C4-2B (cell line): Measurements from ENCODE around the gene CCL8.
A peak's percentile ranks its signal among the peaks of the same experiment; 100 is the strongest.

Experiments used
- H3K27ac ChIP-seq: fragments of 450-650 bp; 2 replicates; pipeline ENCODE4 v1.5.1; 2017
- CTCF ChIP-seq: fragments of 450-650 bp; conservative IDR thresholded peaks from 2 replicates; pipeline ENCODE4 v1.5.1; 2017; ENCODE audit warnings: mild to moderate bottlenecking
- ZFX ChIP-seq: fragments of 450-650 bp; IDR thresholded peaks from 2 replicates; pipeline ENCODE4 v1.6.1; 2017

CCL8 gene

GRCh38 chr17:34341916-34342315 is 22.7 kb downstream of the CCL8 start:
- no peak overlapping the region for H3K27ac ChIP-seq
- TF ChIP-seq ZFX (no peak), CTCF (no peak)

GRCh38 chr17:34347063-34347462 is 27.8 kb downstream of the CCL8 start:
- H3K27ac ChIP-seq = no peak overlapping the region
- TF ChIP-seq CTCF = no peak
- no peak for TF ChIP-seq ZFX

DNA sequence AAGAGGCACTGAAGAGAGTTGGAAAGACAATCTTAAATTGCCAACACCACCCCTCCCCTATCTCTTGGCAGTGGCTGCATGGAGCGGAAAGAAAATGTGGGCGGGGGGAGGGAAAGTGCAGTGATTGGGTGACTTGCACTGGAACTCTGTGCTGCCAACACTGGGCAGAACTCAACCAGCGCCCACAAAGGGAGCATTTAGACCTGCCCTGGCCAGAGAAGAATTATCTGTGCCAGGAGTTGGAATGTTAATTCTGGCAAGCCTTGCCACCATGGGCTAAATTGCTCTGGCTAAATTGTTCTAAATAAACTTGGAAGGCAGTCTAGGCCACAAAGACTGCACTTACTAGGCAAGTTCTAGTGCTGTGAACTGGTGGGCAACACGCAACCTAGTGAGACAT is 30.5 kb downstream of the CCL8 start:
- H3K27ac ChIP-seq = no peak overlapping the region
- TF ChIP-seq ZFX = no peak

GRCh38 chr17:34351096-34351495 is 31.9 kb downstream of the CCL8 start:
- no peak for TF ChIP-seq ZFX
- TF ChIP-seq CTCF = no peak
- no peak overlapping the region for H3K27ac ChIP-seq

GRCh38 chr17:34352191-34352590 is 33.0 kb downstream of the CCL8 start:
- TF ChIP-seq CTCF = no peak
- H3K27ac ChIP-seq = no peak overlapping the region

GRCh38 chr17:34354637-34355036 is 35.4 kb downstream of the CCL8 start:
- H3K27ac ChIP-seq = no peak overlapping the region
- TF ChIP-seq CTCF (no peak), ZFX (no peak)

DNA sequence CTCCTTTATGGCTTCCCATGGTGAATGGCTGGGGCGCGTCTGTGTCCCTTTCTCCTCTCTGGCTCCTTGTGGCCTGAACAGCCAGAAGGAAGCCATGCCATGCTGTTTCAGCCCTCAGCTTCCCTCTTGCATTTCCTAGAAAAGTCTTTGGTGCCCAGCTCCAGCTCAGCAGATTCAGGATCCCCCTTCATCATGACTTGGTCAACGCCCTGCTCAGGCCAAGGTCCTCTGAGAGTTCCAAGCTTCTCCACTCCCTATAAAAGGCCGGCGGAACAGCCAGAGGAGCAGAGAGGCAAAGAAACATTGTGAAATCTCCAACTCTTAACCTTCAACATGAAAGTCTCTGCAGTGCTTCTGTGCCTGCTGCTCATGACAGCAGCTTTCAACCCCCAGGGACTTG is 37.0 kb downstream of the CCL8 start, which contains the start of gene CCL13:
Gene CCL13, plus strand, starts transcription at position 287 of the 400 bp plus-strand sequence. Its CDS starts 47 bp downstream, at position 334.
- H3K27ac ChIP-seq = no peak within 1 kb of the TSS
- TF ChIP-seq ZFX (no peak), CTCF (no peak)

DNA sequence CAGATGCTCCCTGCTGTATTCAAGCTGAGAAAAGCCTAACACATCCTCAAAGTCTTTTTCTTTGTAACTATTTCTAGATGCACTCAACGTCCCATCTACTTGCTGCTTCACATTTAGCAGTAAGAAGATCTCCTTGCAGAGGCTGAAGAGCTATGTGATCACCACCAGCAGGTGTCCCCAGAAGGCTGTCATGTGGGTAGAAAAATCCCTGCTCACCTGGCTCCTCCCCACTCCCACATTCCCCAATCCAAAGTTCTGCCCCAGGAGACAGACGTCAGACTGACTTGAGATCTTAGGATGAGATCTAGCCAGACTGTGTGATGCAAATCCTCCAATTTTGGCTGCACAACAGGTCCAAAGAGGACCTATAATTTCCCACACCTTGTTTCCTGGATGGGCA is 38.2 kb downstream of the CCL8 start:
- TF ChIP-seq CTCF (peak; percentile 18), ZFX (no peak)

More for the DNA sequence above, 38.2 kb downstream of the CCL8 start:
- no peak overlapping the region for H3K27ac ChIP-seq
